Uterus (tissue), 4 donors: ENCODE results near the gene C5AR1. TPM values are rescaled to one million over a fixed set of nuclear protein-coding genes. Genes with fewer than 3 reads are reported as not detected.
"Not testable (repeated sequence)": the region's sequence is repeated elsewhere in the genome, so short reads cannot be mapped to it uniquely, and the experiment has no call there.

Source experiments
- DNase-seq, 2 donors: peaks; one replicate each; pipeline ENCODE4 v3.0.0-alpha.2; 2019 to 2020
- H3K27ac ChIP-seq, 2 donors: fragments of 200-600 bp; sonication (generic); 1 replicate in 1 of 2; 2 replicates in 1 of 2; pipeline ENCODE4 v1.5.1; 2016 to 2018
- H3K27me3 ChIP-seq, 2 donors: fragments of 200-600 bp; sonication (generic); one replicate each; pipeline ENCODE4 v1.5.1; 2018 to 2019; ENCODE audit warnings: control low read depth in 1 of 2
- H3K36me3 ChIP-seq, 2 donors: fragments of 200-600 bp; sonication (generic); one replicate each; pipeline ENCODE4 v1.5.1; 2019; ENCODE audit warnings: control low read depth in 1 of 2
- H3K4me1 ChIP-seq, 2 donors: fragments of 200-600 bp; sonication (generic); one replicate each; pipeline ENCODE4 v1.5.1; 2018 to 2019; ENCODE audit warnings: control low read depth in 1 of 2
- H3K4me3 ChIP-seq, 2 donors: fragments of 200-600 bp; sonication (generic); 1 replicate in 1 of 2; 2 replicates in 1 of 2; pipeline ENCODE4 v1.5.1; 2018 to 2019; ENCODE audit warnings: mild to moderate bottlenecking in 1 of 2
- H3K9me3 ChIP-seq, 2 donors: fragments of 200-600 bp; sonication (generic); one replicate each; pipeline ENCODE4 v1.5.1; 2019; ENCODE audit warnings: control low read depth in 1 of 2
- POLR2A ChIP-seq, 2 donors: fragments of 450-650 bp; IDR thresholded peaks; one replicate each; pipeline ENCODE4 v1.6.1; 2016; ENCODE audit warnings: antibody characterized with exemption in 2 of 2, mild to moderate bottlenecking in 1 of 2, moderate library complexity in 1 of 2
- intact Hi-C: fragments of 100-400 bp; cut with DNase I; formaldehyde crosslinking; loops from one replicate; pipeline ENCODE4 v1.15.1; 2023; ENCODE audit warnings: low total_unique reads
- total RNA-seq, 4 donors: library from RNA; depleted of rRNA in 3 of 4; stranded (reverse); fragments of >200 nt in 3 of 4; gene quantifications; one replicate each; pipeline versions ENCODE4 v1.1.0 to v1.2.4, GENCODE V29; 2014 to 2023
- TF ChIP-seq, protein P1 (sequence below), 4 experiments: fragments of 200-600 bp in 2 of 4; fragments of 450-650 bp in 2 of 4; sonication (generic) in 2 of 4; IDR thresholded peaks; one replicate each; pipeline ENCODE4 v1.5.1; 2016 to 2019; ENCODE audit warnings: antibody characterized with exemption in 4 of 4, mild to moderate bottlenecking in 2 of 4, moderate library complexity in 1 of 4
- donor health status: DM: yes; HTN: yes; CAD: no.

The C5AR1 gene
- total RNA-seq, 4 donors from 2014 or later, result 0.51 to 8.0 (median 2.9) TPM

DNA sequence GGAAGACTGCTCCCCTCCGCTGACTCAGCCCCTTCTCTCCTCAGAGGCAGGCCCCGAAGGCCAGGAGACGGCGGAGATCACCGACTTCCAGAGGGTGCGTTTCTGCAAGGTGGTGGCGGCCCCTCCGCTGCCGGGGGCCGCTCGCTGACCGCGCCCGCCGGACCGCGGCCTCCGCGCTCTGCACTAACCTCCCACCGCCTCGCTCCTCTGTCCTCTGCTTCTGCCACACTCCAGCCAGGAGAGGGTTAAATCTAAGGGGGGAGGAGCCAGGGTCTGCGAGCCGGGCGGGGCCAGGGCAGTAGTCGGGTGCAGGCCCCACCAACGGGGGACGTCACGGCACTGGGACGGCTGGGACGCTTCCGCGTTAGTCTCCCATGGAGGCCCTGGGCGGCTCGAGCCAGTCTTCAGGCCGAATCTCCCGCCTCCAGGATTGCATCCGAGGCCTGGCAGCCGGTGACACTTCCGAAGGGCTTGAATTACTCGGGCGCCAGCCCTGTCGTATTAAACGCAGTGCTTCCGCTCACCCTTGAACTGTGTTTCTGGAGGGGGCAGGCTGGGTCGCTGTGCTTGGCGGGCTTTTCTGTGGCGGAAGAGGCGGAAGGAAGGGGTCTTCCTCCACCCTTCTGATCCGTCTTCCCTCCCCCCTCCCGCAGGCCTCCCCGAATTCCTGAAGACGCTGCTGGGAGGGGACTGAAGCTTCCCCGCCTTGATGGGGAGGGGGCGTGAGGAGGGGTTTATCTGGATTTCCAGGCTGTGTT, 36.2 kb upstream of the C5AR1 start:
- TF ChIP-seq, protein P1, sequence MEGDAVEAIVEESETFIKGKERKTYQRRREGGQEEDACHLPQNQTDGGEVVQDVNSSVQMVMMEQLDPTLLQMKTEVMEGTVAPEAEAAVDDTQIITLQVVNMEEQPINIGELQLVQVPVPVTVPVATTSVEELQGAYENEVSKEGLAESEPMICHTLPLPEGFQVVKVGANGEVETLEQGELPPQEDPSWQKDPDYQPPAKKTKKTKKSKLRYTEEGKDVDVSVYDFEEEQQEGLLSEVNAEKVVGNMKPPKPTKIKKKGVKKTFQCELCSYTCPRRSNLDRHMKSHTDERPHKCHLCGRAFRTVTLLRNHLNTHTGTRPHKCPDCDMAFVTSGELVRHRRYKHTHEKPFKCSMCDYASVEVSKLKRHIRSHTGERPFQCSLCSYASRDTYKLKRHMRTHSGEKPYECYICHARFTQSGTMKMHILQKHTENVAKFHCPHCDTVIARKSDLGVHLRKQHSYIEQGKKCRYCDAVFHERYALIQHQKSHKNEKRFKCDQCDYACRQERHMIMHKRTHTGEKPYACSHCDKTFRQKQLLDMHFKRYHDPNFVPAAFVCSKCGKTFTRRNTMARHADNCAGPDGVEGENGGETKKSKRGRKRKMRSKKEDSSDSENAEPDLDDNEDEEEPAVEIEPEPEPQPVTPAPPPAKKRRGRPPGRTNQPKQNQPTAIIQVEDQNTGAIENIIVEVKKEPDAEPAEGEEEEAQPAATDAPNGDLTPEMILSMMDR (IDR thresholded peaks at IDR 0.05), result peak in 1 of 4 experiments; percentile 14
- peak; percentile 77 to 82 for TF ChIP-seq POLR2A (IDR thresholded peaks at IDR 0.05)
- Histone ChIP-seq H3K4me3 (peak overlapping the region; percentile 54 to 63), H3K36me3 (no peaks in the 10 kb centered on the region), H3K27me3 (no peaks in the 10 kb centered on the region), H3K4me1 (peaks cover 3 to 16% of the 10 kb centered on the region in 2 donors), H3K9me3 (no peaks in the 10 kb centered on the region), H3K27ac (peak overlapping the region; percentile 94 to 98)
- peak; percentile 92 to 93 for DNase-seq
- intact Hi-C loops, result no loop called here

DNA sequence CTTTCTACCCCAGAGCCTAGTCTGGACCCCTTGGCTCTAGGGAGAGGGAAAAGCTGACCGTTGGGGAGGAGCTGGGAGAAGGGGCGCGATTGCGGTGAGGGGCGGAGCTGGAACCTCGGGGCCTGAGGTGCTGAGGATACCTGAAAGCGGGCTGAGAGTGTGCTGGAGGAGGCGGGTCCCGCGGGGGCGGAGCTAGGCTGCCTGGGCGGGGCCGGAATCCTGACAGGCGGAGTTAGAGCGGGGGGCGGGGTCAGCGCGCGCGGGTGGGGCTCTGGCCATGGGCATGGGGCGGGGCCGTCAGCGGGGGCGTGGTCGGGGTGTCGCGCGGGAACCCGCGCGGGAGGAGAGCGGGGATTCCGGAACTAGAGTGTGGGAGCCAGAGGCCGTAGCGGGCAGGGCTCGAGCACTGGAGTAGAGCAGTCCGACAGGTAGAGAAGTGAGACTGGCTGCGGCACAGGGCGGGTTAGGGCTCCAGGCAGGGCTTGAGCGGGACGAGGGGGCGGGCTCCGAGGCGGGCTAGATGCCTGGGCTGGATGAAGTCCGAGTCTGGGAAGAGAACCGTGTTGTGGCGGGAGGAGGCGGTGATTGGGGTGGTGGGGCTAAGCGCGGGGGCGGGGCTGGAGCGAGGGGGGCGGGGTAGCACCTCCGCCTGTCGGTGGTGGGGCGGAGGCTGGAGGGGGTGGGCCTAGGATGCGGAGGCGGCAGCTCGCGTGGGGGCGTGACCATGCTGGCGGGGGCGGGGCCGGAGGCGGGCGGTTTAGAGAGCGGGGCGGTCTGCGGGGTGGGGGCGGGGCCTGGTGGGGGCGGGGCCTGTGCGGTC, 35.4 kb upstream of the C5AR1 start, which contains the start of gene INAFM1:
Gene INAFM1 (plus strand): TSS at position 815 of the 820 bp plus-strand sequence. CDS start 35 bp downstream, outside the sequence.
- peak within 1 kb of the TSS; percentile 94 to 98 for H3K27ac ChIP-seq
- intact Hi-C loops, result no loop called here
- DNase-seq, result peak; percentile 98
- peaks cover 3 to 16% of the 10 kb centered on the region in 2 donors for H3K4me1 ChIP-seq
- peak within 1 kb of the TSS; percentile 54 to 63 for H3K4me3 ChIP-seq
- H3K27me3 ChIP-seq, result no peaks in the 10 kb centered on the region
- TF ChIP-seq, protein P1 (IDR thresholded peaks at IDR 0.05), result no peak
- peak; percentile 46 to 48 for TF ChIP-seq POLR2A (IDR thresholded peaks at IDR 0.05)
- no peaks in the 10 kb centered on the region for H3K9me3 ChIP-seq
- no peaks in the 10 kb centered on the region for H3K36me3 ChIP-seq

- intact Hi-C loops, result no loop called here
- DNase-seq, result peak; percentile 57 to 62
- Histone ChIP-seq H3K27ac (peak overlapping the region; percentile 88 to 93), H3K36me3 (no peaks in the 10 kb centered on the region), H3K4me1 (peaks cover 3 to 16% of the 10 kb centered on the region in 2 donors), H3K27me3 (no peaks in the 10 kb centered on the region), H3K4me3 (peak overlapping the region; percentile 30 to 61), H3K9me3 (no peaks in the 10 kb centered on the region)
- TF ChIP-seq, protein P1 (IDR thresholded peaks at IDR 0.05), result peak in 1 of 4 experiments; percentile 22
- peak; percentile 5 to 30 for TF ChIP-seq POLR2A (IDR thresholded peaks at IDR 0.05)
These were observed 34.5 kb upstream of the C5AR1 start for GRCh38 chr19:47274891-47275761.

DNA sequence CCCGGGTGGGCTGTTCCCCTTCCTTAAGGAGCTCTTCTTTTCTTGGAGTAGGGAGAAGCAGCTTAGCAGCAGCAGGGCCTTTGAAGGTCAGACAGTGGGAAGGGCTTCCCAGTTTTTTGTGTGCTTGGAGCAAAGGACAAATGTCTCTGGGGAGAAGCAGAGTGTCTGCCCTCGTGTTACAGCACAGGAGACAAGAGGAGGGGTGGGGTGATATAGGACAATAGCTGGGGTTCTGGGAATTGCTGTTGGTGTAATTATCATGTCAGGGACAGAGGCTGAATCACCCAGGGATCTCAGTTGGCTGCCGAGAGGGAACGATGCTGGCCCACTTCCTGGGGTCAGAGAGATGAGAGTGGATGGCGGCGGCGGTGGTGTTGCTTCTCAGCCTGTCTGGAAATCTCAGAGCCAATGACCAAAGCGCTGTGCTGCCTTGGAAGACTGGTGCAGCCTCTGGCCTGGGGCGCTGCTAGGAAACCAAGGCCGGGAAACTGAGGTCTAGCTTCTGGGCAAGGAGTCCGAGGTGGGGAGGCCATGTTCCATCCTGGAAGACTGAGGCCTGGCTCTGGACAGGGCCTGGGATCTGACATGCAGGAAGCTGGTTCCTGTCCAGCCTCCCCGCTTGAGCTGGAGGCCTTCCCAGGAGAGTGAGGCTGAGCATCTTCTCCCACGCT, 33.7 kb upstream of the C5AR1 start:
- Histone ChIP-seq H3K27me3 (no peaks in the 10 kb centered on the region), H3K9me3 (no peaks in the 10 kb centered on the region), H3K4me3 (peak overlapping the region; percentile 30 to 61), H3K36me3 (no peaks in the 10 kb centered on the region), H3K27ac (peak overlapping the region; percentile 88 to 93), H3K4me1 (peaks cover 3 to 16% of the 10 kb centered on the region in 2 donors)
- intact Hi-C loops, result no loop called here
- TF ChIP-seq, protein P1 (IDR thresholded peaks at IDR 0.05), result no peak
- no peak for TF ChIP-seq POLR2A (IDR thresholded peaks at IDR 0.05)
- peak; percentile 76 to 84 for DNase-seq

DNA sequence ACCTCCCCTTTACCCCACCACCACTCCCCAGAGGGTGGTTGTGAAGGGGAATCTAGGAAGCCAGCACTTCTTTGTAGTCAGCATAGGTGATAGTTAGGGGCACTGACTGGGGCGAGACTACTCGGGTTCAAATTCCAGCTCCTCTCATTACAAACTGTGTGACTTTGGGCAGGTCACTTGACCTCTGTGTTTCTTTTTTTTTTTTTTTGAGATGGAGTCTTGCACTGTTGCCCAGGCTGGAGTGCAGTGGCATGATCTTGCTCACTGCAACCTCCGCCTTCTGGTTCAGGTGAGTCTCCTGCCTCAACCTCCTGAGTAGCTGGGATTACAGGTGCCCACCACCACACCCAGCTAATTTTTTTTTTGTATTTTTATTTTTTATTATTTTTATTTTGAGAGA, 33.1 kb upstream of the C5AR1 start:
- H3K27me3 ChIP-seq, H3K4me3 ChIP-seq, intact Hi-C loops, H3K9me3 ChIP-seq, DNase-seq, H3K36me3 ChIP-seq: not testable (repeated sequence)
- Histone ChIP-seq H3K27ac (peak overlapping the region; percentile 88 to 93), H3K4me1 (peaks cover 3 to 16% of the 10 kb centered on the region in 2 donors)
